ENCODE measurements around the gene ZFAND3.
"Not testable (repeated sequence)": the region's sequence is repeated elsewhere in the genome, so short reads cannot be mapped to it uniquely, and the experiment has no call there.

Gene ZFAND3

DNA sequence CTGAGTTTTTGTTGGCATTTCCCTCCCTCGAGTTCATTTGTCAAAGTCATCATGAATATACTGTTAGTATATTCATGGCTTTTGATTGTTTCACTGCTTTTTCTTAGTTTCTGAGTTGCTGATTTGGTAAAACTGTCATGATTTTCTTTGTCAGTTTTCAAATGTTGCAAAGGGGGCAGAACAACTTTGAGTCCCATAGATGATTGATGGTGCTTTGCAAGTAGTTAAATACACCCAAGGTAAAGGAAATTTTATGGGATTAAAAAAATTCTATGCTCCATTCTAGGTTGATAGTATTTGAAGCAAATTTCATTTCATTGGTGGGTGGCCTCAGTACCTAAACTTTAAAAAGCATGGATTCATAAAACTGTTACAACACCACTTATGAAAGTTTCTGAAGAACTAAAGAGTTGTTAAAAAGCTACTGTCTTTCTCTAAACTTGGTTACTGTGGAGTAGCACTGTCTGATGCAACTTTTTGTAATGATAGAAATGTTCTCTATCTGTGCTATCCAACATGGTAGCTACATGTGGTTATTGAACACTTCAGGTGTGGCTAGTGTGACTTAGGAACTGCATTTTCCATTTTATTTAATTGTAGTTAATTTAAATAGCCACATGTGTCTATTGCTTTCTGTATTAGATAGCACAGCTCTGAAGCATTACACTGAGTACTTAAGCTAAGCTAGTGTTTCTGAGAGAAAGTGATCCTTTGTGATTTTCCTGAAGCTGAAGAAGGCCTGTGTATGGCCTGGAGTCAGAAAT, 153.6 kb downstream of the ZFAND3 start:
- no peak for DNase-seq (ENCODE audit: low read depth, low spot score)

DNA sequence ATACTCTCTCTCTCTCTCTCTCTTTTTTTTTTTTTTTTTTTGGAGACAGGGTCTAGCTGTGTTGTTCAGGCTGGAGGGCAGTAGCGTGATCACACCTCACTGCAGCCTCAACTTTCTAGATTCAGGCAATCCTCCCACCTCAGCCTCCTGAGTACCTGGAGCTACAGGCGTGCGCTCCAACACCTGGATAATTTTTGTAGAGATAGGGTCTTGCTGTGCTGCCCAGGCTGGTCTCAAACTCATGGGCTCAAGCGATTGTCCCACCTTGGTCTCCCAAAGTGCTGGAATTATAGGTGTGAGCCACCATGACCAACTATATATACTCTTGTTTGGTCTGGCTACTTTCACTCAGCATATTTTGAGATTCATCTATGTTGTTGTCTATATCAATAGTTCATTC, 154.9 kb downstream of the ZFAND3 start:
- DNase-seq (ENCODE audit: low read depth, low spot score): no peak

DNA sequence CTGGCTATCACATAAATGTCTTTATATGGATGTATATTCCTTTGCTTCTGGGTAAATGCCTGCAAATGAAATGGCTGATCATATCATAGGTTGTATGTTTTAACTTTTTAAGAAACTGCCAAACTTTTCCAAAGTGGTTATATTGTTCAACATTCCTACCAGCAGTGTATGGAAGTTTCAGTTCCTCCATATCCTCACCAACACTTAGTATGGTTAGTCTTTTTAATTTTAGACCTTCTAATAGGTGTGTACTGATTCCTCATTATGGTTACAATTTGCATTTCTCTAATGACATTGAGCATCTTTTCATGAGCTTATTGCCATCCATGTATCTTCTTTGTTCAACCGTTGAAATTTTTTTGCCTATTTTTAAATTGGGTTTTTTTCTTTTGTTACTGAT, 155.4 kb downstream of the ZFAND3 start:
- DNase-seq (ENCODE audit: low read depth, low spot score): no peak

DNA sequence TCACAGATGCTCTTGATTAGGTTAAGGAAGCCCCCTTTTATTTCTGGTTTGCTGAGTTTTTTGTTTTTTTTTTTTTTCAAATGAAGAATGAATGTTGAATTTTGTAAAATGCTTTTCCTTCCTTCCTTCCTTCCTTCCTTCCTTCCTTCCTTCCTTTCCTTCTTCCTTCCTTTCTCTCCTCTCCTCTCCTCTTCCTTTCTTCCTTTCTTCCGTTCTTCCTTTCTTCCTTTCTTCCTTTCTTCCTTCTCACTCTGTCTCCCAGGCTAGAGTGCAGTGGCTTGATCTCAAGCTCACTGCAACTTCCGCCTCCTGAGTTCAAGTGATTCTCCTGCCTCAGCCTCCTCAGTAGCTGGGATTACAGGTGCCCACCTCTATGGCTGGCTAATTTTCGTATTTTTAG, 158.2 kb downstream of the ZFAND3 start:
- DNase-seq (ENCODE audit: low read depth, low spot score): no peak

DNA sequence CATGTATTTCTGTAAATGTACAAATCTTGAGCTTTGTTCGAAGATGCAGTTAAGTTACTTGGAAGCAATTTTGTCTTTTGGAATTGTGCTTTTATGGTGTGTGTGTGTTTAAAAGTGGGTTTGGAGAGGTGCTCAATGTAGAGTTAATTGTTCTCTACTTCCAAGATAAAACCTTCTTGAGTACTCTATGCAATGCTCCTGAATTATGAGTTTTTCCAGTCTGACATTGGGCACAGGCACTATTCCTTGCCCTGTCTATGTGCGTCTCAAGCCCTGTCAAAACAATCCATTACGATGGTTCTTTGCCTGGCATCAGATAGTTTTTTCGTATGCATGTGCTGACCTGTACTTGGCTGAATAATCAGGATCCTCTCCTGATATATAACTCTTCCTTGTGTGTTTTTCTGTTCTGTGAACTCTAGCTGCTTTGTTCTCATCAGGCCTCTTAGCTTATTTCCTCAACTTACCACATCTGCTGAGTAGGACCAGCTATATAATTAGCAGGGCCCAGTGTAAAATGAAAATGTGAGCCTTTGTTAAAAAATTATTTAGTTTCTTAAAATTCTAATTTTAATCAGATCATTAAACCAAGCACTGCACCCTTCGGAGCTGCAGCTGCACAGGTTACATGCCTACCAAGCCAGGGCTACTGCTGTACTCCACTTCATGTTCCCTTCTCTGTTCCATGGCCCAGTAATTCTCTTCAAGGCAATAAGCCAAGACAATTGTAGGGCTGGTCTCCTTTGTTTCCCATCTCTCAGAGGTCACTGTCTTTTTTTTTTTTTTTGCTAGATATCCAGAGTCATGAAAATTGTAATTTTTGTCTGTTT, 160.1 kb downstream of the ZFAND3 start:
- DNase-seq (ENCODE audit: low read depth, low spot score): no peak

DNA sequence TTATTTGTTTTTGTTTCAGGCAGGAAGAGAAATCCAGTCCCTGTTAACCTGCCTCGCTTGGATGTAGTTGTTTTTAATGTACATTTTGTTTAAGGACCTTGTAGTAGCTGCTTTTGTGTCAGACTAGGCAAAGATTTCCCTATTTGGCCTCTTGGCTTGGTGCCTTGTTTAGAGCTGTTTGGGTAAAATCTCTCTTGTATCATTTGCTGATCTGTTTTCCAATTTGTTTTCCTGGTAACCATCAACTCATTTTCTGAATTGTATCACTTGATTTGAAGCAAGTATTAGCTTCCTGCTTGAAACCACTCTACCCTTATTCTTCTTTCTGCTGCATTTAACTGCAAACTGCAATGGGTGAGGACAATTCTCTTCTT, 160.7 kb downstream of the ZFAND3 start:
- DNase-seq (ENCODE audit: low read depth, low spot score): no peak

DNA sequence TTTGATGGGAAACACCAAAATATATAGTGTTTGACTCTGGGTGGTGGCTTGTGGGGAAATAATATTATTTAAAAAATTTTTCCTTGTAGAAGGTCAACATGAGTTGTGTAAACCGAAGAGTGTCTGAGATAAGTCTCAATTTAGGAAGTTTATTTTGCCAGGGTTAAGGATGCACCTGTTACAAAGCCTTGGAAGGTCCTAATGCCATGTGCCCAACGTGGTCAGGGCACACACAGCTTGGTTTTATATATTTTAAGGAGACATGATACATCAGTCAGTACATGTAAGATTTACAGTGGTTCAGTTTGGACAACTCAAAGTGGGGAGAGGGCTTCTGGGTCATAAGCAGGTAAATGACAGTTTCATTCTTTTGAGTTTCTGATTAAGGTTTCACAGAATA, 162.1 kb downstream of the ZFAND3 start:
- DNase-seq (ENCODE audit: low read depth, low spot score): no peak

DNA sequence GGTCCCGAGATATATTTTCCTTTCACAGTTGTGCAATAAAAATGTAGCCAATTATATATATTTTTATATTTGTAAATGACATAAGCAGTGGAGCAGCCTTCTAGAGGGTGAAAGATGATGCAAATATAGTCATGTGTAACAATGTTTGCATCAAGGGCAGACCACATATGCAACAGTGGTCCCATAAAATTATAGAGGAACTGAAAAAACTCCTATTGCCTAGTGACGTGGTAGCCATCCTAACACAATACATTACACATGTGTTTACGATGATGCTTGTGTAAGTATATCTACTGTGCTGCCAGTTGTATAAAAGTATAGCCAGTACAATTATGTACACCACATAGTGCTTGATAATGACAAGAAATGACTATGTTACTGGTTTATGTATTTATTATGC, 162.8 kb downstream of the ZFAND3 start:
- no peak for DNase-seq (ENCODE audit: low read depth, low spot score)

DNA sequence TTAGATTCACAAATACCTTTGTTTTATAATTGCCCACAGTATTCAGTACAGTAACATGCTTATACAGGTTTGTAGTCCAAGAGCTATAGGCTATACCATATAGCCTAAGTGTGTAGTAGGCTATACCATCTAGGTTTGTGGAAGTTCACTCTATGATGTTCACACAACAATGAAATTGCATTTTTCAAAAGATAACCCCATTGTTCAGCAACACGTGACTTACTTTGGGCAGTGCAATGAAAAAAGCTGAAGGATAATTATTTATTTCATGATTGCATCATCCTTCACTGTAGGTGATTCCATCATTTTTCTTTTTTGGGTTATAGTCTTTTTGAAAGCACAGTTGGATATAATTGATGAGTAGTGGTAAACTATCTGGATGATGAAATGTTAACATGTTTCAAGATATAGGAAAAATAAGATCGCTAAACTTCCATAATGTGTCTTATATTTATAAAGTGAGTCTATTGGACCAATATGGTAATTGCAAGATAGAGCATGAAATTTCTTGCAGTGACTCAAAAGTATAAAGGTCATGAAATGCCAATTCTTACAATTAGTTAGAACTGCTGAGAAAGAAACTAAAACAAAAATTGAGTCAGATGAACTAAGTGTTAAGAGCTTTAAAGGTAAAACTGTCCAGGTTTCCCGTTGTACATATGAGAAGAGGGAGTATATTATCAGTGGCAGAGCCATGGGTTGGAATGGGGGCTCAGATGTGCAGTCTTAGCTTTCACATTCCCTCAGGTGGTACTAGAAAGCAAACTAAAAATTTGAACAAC, 164.4 kb downstream of the ZFAND3 start:
- no peak for DNase-seq (ENCODE audit: low read depth, low spot score)

DNA sequence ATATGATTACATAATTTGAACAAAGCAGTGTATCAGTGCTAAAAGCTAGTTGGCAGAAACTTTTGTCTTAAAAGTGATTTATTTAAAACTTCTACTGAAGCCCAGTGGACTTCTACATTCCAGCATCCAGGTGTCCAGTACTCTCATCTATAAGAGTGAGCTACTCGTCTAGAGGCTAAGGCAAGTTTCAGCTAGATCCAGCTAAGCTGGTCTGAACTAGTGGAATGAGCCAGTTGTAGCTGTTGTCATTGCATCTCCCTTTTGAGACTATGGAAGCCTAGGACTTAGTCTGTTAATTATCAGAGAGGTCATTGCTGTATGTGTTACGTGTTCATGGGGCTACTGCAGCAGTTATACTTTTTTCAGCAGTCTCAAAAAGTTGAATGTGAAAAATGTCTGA, 165.1 kb downstream of the ZFAND3 start:
- no peak for DNase-seq (ENCODE audit: low read depth, low spot score)

DNA sequence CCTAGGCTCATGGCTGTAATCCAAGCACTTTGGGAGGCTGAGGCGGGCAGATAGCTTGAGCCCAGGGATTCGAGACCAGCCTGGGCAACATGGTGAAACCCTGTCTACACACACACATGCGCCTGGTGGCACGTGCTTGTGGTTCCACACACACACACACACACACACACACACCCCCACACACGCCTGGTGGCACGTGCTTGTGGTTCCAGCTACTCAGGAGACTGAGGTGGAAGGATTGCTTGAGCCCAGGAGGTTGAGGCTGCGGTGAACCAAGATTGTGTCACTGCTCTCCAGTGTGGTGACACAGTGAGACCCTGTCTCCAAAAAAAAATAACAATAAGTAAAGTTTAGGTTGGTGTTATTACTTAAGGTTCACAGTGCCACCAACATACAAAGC, 165.8 kb downstream of the ZFAND3 start:
- no peak for DNase-seq (ENCODE audit: low read depth, low spot score)

DNA sequence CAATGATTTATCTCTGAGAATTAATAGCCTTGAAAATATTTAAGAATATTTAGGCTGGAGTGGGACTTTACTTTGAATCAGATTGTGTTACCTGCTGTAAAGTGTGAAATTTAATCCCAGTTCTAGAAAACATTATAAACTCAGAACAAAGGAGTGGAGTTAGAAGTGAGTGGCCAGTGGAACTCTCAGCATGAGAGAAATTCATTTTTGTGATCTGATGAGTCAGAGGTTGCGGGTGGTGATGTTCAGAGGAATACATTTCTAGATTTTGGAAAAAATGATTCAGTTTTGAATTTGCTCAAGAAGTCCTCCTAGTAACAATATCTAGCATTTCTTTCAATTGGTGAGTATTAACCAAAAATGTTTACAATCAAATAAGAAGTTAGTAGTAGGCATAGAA, 167.5 kb downstream of the ZFAND3 start:
- no peak for DNase-seq (ENCODE audit: low read depth, low spot score)

DNA sequence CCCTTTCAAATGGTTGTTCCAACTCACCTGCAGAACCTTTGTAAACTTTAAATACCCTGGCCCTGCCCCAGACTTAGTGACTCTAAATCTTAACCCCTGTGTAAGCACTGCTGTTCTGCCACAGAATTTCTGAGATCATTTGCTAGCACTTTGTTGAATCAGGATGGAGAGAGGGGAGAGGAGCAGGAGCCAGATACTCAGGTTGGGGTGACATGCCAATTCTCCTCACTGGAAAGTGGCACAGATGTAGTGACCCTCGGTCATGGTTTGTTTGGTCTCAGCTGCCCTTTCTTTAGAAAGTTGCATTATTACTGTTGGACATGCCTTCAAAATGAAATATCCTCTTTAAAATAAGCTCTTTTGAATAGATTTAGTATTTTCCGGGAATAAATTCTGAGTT, 168.0 kb downstream of the ZFAND3 start:
- no peak for DNase-seq (ENCODE audit: low read depth, low spot score)

DNA sequence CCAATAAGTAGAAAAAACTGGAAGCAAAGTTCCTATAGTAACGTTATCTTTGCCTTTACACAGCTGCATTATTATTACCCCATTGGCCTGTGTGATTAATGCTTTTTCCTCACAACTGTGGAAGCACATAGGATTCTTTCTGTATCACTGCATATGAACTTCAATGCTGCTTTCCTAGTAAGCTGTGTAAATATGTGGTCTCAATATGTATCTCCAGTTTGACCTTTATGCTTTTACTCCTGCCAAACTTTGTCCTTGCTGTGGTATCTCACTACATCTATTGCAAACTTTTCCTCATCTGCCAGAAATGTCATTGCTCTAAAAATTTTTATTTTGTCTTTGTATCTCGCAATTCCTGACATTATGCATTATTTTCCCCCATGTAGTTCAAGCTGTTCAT, 168.6 kb downstream of the ZFAND3 start:
- no peak for DNase-seq (ENCODE audit: low read depth, low spot score)

DNA sequence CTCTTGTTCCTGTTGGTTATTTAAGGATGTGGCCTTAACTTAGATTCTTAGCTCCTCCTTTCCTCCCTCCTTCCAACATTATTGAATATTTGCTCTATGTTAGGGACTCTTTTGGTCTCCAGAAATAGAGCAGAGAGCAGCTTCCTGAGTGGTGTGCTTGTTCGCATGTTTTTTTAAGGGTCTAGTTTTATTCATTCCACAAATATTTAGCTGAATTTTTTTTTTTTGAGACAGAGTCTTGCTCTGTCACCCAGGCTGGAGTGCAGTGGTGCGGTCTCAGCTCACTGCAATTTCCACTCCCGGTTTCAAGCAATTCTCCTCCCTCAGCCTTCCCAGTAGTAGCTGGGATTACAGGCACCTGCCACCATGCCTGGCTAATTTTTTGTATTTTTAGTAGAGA, 169.2 kb downstream of the ZFAND3 start:
- no peak for DNase-seq (ENCODE audit: low read depth, low spot score)

DNA sequence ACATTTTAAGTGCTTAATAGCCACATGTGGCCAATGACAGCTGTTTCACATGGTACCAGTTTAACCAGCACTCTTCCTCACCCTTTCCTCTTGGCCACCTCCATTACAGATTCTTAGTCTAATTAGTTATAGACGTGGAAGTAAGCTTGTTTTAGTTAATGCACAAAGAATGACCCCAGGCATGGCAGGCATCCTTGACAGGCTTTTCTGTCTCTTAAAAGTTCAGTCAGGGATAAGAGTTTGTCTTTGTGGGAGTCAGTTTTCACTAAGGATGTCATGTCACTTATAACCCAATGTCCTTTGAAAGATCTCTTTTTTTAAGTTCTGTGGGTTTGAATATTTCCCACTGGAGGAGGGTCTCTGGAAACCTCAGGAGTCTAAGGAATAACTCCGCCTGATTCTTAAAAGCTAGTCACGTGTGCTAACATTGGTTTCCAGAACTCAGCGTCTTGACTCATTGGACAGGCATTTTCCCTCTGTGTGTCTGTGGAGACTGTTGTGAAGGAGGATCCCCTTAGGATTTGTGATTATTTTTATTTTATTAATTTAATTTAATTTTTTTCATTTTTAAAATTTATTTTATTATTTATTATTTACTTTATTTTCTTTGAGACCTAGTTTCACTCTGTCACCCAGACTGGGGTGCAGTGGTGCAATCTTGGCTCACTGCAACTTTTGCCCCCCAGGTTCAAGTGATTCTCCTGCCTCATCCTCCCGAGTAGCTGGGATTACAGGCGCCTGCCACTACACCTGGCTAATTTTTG, 171.4 kb downstream of the ZFAND3 start:
- no peak for DNase-seq (ENCODE audit: low read depth, low spot score)

DNA sequence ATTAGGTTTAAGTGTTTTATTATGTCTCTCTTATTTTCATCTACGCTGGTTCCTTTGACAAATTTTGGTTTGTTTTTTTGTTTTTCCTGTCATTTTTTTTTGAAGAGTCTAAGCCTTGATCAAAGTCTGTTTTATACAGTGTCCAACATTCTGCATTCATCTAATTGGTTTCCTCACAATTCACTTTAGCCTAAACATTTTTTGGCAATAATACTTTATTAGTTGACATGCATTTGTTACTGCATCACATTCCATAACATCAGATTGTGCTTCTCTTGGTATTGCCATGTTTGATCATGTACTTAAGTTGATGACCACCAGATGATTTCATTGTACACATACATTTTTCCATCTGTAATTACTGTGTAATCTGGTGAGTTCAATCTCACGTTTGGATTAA, 173.2 kb downstream of the ZFAND3 start:
- DNase-seq (ENCODE audit: low read depth, low spot score): no peak

DNA sequence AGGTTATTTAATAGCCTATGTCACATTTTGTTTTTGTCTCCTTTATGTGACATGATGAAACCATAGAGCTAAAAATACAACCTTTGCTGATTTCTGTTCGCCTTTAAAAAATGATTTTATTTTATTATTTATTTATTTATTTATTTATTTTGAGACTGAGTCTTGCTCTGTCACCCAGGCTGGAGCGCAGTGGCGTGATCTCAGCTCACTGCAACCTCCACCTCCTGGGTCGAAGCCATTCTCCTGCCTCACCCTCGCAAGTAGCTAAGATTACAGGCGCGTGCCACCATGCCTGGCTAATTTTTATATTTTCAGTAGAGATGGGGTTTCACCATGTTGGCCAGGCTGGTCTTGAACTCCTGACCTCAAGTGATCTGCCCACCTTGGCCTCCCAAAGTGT, 173.7 kb downstream of the ZFAND3 start:
- DNase-seq (ENCODE audit: low read depth, low spot score): not testable (repeated sequence)

DNA sequence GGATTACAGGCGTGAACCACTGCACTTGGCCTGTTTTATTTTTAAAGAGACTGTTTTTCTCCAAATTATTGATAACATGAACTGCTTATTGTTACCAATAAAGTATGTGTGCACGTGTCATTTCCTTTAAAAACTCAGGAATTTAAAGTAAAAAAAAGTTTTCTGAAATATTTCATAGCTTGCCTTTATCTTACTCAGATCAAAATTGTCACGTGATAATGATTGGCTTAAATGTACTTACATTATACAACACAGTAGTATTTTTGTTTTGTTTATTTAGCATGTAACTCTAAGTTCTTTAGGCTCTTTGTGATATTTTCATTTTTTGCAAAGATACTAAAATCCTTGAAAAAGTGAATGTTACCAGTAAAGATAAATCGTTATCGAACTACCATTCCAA, 174.1 kb downstream of the ZFAND3 start:
- DNase-seq (ENCODE audit: low read depth, low spot score): no peak

DNA sequence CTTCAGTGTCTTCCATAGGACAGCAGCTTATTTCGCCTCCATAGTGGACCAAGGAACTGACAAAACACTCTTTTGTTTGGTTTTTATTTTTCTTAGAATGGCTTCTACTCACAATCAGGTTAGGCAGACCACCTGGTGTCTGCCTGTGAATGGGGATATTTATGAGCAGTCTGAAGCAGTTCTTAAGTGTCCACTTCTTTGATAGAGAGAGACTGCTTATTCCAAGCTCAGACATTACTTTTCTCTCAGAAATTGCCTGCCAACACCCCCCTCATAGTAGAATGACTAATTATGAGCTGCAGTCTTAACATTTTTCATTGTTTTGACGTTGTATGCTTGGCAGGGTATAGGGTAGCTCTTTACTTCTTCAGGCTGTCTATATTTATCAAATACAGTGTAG, 174.7 kb downstream of the ZFAND3 start:
- DNase-seq (ENCODE audit: low read depth, low spot score): no peak

DNA sequence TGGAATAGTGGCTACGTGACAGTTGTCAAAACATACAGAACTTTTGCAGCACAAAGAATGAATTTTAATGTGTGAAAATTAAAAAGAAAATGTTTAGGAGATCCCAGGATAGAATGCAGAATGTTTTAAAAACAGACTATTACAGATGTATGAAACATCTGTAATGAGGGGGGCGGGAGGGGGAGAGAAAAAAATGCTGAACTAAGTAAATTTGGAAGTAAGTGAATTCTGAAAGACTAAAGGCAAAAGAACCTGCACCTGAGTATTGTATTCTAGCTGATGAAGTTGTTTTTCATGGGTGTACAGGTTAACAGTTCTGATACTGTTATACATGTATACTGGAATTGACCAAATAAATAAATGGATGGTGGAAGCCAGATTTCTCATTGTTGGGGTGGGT, 178.8 kb downstream of the ZFAND3 start:
- no peak for DNase-seq (ENCODE audit: low read depth, low spot score)

DNA sequence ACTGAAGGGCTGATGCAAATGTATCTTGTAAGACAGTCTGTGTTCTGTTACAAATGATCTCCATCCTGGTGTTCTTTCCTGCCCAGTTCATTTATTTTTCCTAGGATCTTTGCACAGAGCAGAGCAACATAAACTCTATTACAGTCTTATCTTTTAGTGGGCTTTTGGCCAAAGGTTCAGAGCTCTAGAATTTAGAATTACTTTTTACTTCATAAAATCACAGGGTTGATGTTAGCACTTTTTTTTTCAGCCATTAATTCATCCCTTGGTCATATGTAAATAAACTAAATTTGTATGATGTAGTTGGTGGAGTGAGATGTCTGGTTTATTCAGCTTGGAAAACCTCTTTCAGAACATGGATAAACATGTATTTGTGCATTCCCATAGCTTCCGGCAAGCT, 181.9 kb downstream of the ZFAND3 start:
- DNase-seq (ENCODE audit: low read depth, low spot score): no peak
